ENCODE results near the gene PCYT1B.
"Not testable (repeated sequence)": the region's sequence is repeated elsewhere in the genome, so short reads cannot be mapped to it uniquely, and the experiment has no call there.

PCYT1B gene

GRCh38 chrX:24657671-24658386 is 10.7 kb upstream of the PCYT1B start:
- H4K91ac ChIP-seq (ENCODE audit: low read depth, low read length, poor library complexity), result no peak overlapping the region
- no peak overlapping the region for H2BK5ac ChIP-seq (ENCODE audit: low read length)
- H3K27ac ChIP-seq (replicated peaks; ENCODE audit: low read length), result no peak overlapping the region
- no peak overlapping the region for H4K8ac ChIP-seq (ENCODE audit: low read depth, low read length)
- no peak overlapping the region for H3K9ac ChIP-seq (ENCODE audit: low read depth, low read length, poor library complexity)
- no peaks in the 10 kb centered on the region for H3K79me1 ChIP-seq (ENCODE audit: low read depth, low read length)
- no peaks in the 10 kb centered on the region for H3K27me3 ChIP-seq (ENCODE audit: control insufficient read depth in 3 of 3, insufficient read depth in 3 of 3, low read depth in 1 of 3, low read length in 3 of 3)
- H3K4ac ChIP-seq (ENCODE audit: low read length), result no peak overlapping the region
- no peak overlapping the region for H3K4me3 ChIP-seq (ENCODE audit: low read length in 2 of 2)
- no CpG with 5 or more reads among the region's 6 CpGs for WGBS, 2 donors (ENCODE audit: extremely low coverage in 2 of 2, insufficient read length in 2 of 2, insufficient replicate concordance in 1 of 2)
- H2BK12ac ChIP-seq (ENCODE audit: low read length), result no peak overlapping the region
- H3K4me2 ChIP-seq (ENCODE audit: insufficient read depth, low read length, poor library complexity, severe bottlenecking), result no peak overlapping the region
- H2AFZ ChIP-seq (ENCODE audit: low read length), result peak overlapping the region; percentile 54
- no peak for DNase-seq (ENCODE audit: low spot score)
- no peaks in the 10 kb centered on the region for H3K36me3 ChIP-seq (replicated peaks in 1 of 2; ENCODE audit: control insufficient read depth in 2 of 2, insufficient read depth in 2 of 2, low read length in 2 of 2)
- no peak overlapping the region for H2BK15ac ChIP-seq (ENCODE audit: low read length)
- peaks cover 2% of the 10 kb centered on the region in 2 donors for H3K4me1 ChIP-seq (ENCODE audit: control insufficient read depth in 2 of 2, insufficient read depth in 1 of 2, low read depth in 1 of 2, low read length in 2 of 2)
- H2BK120ac ChIP-seq (ENCODE audit: low read depth, low read length), result no peak overlapping the region
- no peaks in the 10 kb centered on the region for H3K9me3 ChIP-seq (replicated peaks in 1 of 2; ENCODE audit: control insufficient read depth in 2 of 2, insufficient read depth in 1 of 2, low read depth in 1 of 2, low read length in 2 of 2)
- no peak overlapping the region for H3K18ac ChIP-seq (ENCODE audit: low read length)
- H3K14ac ChIP-seq (ENCODE audit: low read length), result no peak overlapping the region
- no peak overlapping the region for H3K23ac ChIP-seq (ENCODE audit: low read depth, low read length, poor library complexity)
- no peak overlapping the region for H2AK5ac ChIP-seq (ENCODE audit: low read depth, low read length)

- not testable (repeated sequence) for H2BK15ac ChIP-seq (ENCODE audit: low read length); H3K4me2 ChIP-seq (ENCODE audit: insufficient read depth, low read length, poor library complexity, severe bottlenecking); H3K27ac ChIP-seq (replicated peaks; ENCODE audit: low read length); H2BK12ac ChIP-seq (ENCODE audit: low read length); H3K9ac ChIP-seq (ENCODE audit: low read depth, low read length, poor library complexity); H3K18ac ChIP-seq (ENCODE audit: low read length); H4K91ac ChIP-seq (ENCODE audit: low read depth, low read length, poor library complexity); H4K8ac ChIP-seq (ENCODE audit: low read depth, low read length); H3K36me3 ChIP-seq (replicated peaks in 1 of 2; ENCODE audit: control insufficient read depth in 2 of 2, insufficient read depth in 2 of 2, low read length in 2 of 2); H3K27me3 ChIP-seq (ENCODE audit: control insufficient read depth in 3 of 3, insufficient read depth in 3 of 3, low read depth in 1 of 3, low read length in 3 of 3); H3K4me1 ChIP-seq (ENCODE audit: control insufficient read depth in 2 of 2, insufficient read depth in 1 of 2, low read depth in 1 of 2, low read length in 2 of 2); H2BK5ac ChIP-seq (ENCODE audit: low read length); H3K4ac ChIP-seq (ENCODE audit: low read length); H3K23ac ChIP-seq (ENCODE audit: low read depth, low read length, poor library complexity); DNase-seq (ENCODE audit: low spot score); H2AFZ ChIP-seq (ENCODE audit: low read length); H3K14ac ChIP-seq (ENCODE audit: low read length); H3K4me3 ChIP-seq (ENCODE audit: low read length in 2 of 2); H3K9me3 ChIP-seq (replicated peaks in 1 of 2; ENCODE audit: control insufficient read depth in 2 of 2, insufficient read depth in 1 of 2, low read depth in 1 of 2, low read length in 2 of 2); H2AK5ac ChIP-seq (ENCODE audit: low read depth, low read length); H3K79me1 ChIP-seq (ENCODE audit: low read depth, low read length); H2BK120ac ChIP-seq (ENCODE audit: low read depth, low read length)
- no CpG with 5 or more reads among the region's 9 CpGs for WGBS, 2 donors (ENCODE audit: extremely low coverage in 2 of 2, insufficient read length in 2 of 2, insufficient replicate concordance in 1 of 2)
Observed at GRCh38 chrX:24655679-24656078, 8.5 kb upstream of the PCYT1B start.

GRCh38 chrX:24651783-24652182 is 4.6 kb upstream of the PCYT1B start:
- H3K36me3 ChIP-seq (replicated peaks in 1 of 2; ENCODE audit: control insufficient read depth in 2 of 2, insufficient read depth in 2 of 2, low read length in 2 of 2), result no peaks in the 10 kb centered on the region
- H3K27ac ChIP-seq (replicated peaks; ENCODE audit: low read length), result no peak overlapping the region
- no peak for DNase-seq (ENCODE audit: low spot score)
- H3K18ac ChIP-seq (ENCODE audit: low read length), result no peak overlapping the region
- H2AFZ ChIP-seq (ENCODE audit: low read length), result no peak overlapping the region
- no peak overlapping the region for H2BK120ac ChIP-seq (ENCODE audit: low read depth, low read length)
- no peak overlapping the region for H3K4me2 ChIP-seq (ENCODE audit: insufficient read depth, low read length, poor library complexity, severe bottlenecking)
- no CpG with 5 or more reads among the region's 2 CpGs for WGBS, 2 donors (ENCODE audit: extremely low coverage in 2 of 2, insufficient read length in 2 of 2, insufficient replicate concordance in 1 of 2)
- no peaks in the 10 kb centered on the region for H3K27me3 ChIP-seq (ENCODE audit: control insufficient read depth in 3 of 3, insufficient read depth in 3 of 3, low read depth in 1 of 3, low read length in 3 of 3)
- peaks cover 0 to 6% of the 10 kb centered on the region in 2 donors for H3K4me1 ChIP-seq (ENCODE audit: control insufficient read depth in 2 of 2, insufficient read depth in 1 of 2, low read depth in 1 of 2, low read length in 2 of 2)
- H3K23ac ChIP-seq (ENCODE audit: low read depth, low read length, poor library complexity), result no peak overlapping the region
- no peak overlapping the region for H2BK12ac ChIP-seq (ENCODE audit: low read length)
- no peak overlapping the region for H2AK5ac ChIP-seq (ENCODE audit: low read depth, low read length)
- no peaks in the 10 kb centered on the region for H3K9me3 ChIP-seq (replicated peaks in 1 of 2; ENCODE audit: control insufficient read depth in 2 of 2, insufficient read depth in 1 of 2, low read depth in 1 of 2, low read length in 2 of 2)
- H3K79me1 ChIP-seq (ENCODE audit: low read depth, low read length), result no peaks in the 10 kb centered on the region
- no peak overlapping the region for H4K8ac ChIP-seq (ENCODE audit: low read depth, low read length)
- H4K91ac ChIP-seq (ENCODE audit: low read depth, low read length, poor library complexity), result no peak overlapping the region
- H3K4ac ChIP-seq (ENCODE audit: low read length), result no peak overlapping the region
- H3K4me3 ChIP-seq (ENCODE audit: low read length in 2 of 2), result no peak overlapping the region
- no peak overlapping the region for H3K14ac ChIP-seq (ENCODE audit: low read length)
- no peak overlapping the region for H3K9ac ChIP-seq (ENCODE audit: low read depth, low read length, poor library complexity)
- no peak overlapping the region for H2BK5ac ChIP-seq (ENCODE audit: low read length)
- no peak overlapping the region for H2BK15ac ChIP-seq (ENCODE audit: low read length)

- no peak for DNase-seq (ENCODE audit: low spot score)
- no peak overlapping the region for H3K4me2 ChIP-seq (ENCODE audit: insufficient read depth, low read length, poor library complexity, severe bottlenecking)
- no peak overlapping the region for H2AFZ ChIP-seq (ENCODE audit: low read length)
Observed at GRCh38 chrX:24648495-24648894, 1.3 kb upstream of the PCYT1B start.

More at GRCh38 chrX:24648495-24648894, 1.3 kb upstream of the PCYT1B start:
- no peak overlapping the region for H4K8ac ChIP-seq (ENCODE audit: low read depth, low read length)
- no peak overlapping the region for H3K18ac ChIP-seq (ENCODE audit: low read length)
- no peaks in the 10 kb centered on the region for H3K36me3 ChIP-seq (replicated peaks in 1 of 2; ENCODE audit: control insufficient read depth in 2 of 2, insufficient read depth in 2 of 2, low read length in 2 of 2)
- no peak overlapping the region for H3K14ac ChIP-seq (ENCODE audit: low read length)
- no peak overlapping the region for H2BK120ac ChIP-seq (ENCODE audit: low read depth, low read length)
- no peak overlapping the region for H2BK5ac ChIP-seq (ENCODE audit: low read length)
- no peak overlapping the region for H3K27ac ChIP-seq (replicated peaks; ENCODE audit: low read length)
- H2AK5ac ChIP-seq (ENCODE audit: low read depth, low read length), result no peak overlapping the region
- H4K91ac ChIP-seq (ENCODE audit: low read depth, low read length, poor library complexity), result no peak overlapping the region
- H3K9ac ChIP-seq (ENCODE audit: low read depth, low read length, poor library complexity), result no peak overlapping the region
- H3K9me3 ChIP-seq (replicated peaks in 1 of 2; ENCODE audit: control insufficient read depth in 2 of 2, insufficient read depth in 1 of 2, low read depth in 1 of 2, low read length in 2 of 2), result no peaks in the 10 kb centered on the region
- H3K27me3 ChIP-seq (ENCODE audit: control insufficient read depth in 3 of 3, insufficient read depth in 3 of 3, low read depth in 1 of 3, low read length in 3 of 3), result no peaks in the 10 kb centered on the region
- peaks cover 0 to 6% of the 10 kb centered on the region in 2 donors for H3K4me1 ChIP-seq (ENCODE audit: control insufficient read depth in 2 of 2, insufficient read depth in 1 of 2, low read depth in 1 of 2, low read length in 2 of 2)
- no peak overlapping the region for H3K4me3 ChIP-seq (ENCODE audit: low read length in 2 of 2)
- no CpG with 5 or more reads among the region's 6 CpGs for WGBS, 2 donors (ENCODE audit: extremely low coverage in 2 of 2, insufficient read length in 2 of 2, insufficient replicate concordance in 1 of 2)
- no peak overlapping the region for H3K4ac ChIP-seq (ENCODE audit: low read length)
- H3K79me1 ChIP-seq (ENCODE audit: low read depth, low read length), result no peaks in the 10 kb centered on the region
- no peak overlapping the region for H3K23ac ChIP-seq (ENCODE audit: low read depth, low read length, poor library complexity)
- no peak overlapping the region for H2BK12ac ChIP-seq (ENCODE audit: low read length)
- no peak overlapping the region for H2BK15ac ChIP-seq (ENCODE audit: low read length)
